CD8-positive, alpha-beta memory T cell (primary cell): Measurements from ENCODE around the gene ADORA1. TPM values are rescaled to one million over a fixed set of nuclear protein-coding genes. Genes with fewer than 3 reads are reported as not detected.

Experiments
- CTCF ChIA-PET: fragments of 350-600 bp; sonication (Branson Sonifier 250); formaldehyde crosslinking; loops from one replicate; lab custom pipeline; 2021; ENCODE audit warnings: antibody characterized with exemption; lab: Charles Lee
- POLR2A ChIA-PET: fragments of 350-600 bp; sonication (Branson Sonifier 250); formaldehyde crosslinking; loops from one replicate; lab custom pipeline; 2021; ENCODE audit warnings: antibody characterized with exemption; lab: Charles Lee
- DNase-seq, 5 donors: peaks; one replicate each; pipeline versions ENCODE4 v3.0.0 to v3.0.0-alpha.2; 2020 to 2022; ENCODE audit warnings: mixed read lengths in 1 of 5
- H3K27ac ChIP-seq: one replicate; pipeline ENCODE4 v1.7.0; 2013; ENCODE audit warnings: low read depth, mild to moderate bottlenecking, low read length, moderate library complexity
- H3K27me3 ChIP-seq: 2 replicates; pipeline ENCODE4 v1.7.0; 2013; ENCODE audit warnings: low read length, mild to moderate bottlenecking; ENCODE audit not compliant: insufficient read depth, poor library complexity, severe bottlenecking
- H3K36me3 ChIP-seq: 2 replicates; pipeline ENCODE4 v1.7.0; 2013; ENCODE audit warnings: mild to moderate bottlenecking, low read length, moderate library complexity; ENCODE audit not compliant: insufficient read depth
- H3K4me1 ChIP-seq: 2 replicates; pipeline ENCODE4 v1.7.0; 2013; ENCODE audit warnings: mild to moderate bottlenecking, low read length, moderate library complexity; ENCODE audit not compliant: insufficient read depth
- H3K4me3 ChIP-seq: 2 replicates; pipeline ENCODE4 v1.7.0; 2013; ENCODE audit warnings: mild to moderate bottlenecking, low read length
- H3K9me3 ChIP-seq: 2 replicates; pipeline ENCODE4 v1.7.0; 2013; ENCODE audit warnings: mild to moderate bottlenecking, low read length
- H3K27ac Mint-ChIP-seq, 8 donors: one replicate each; pipeline ENCODE4 v1.8.0; 2020 to 2021; ENCODE audit warnings: mixed read lengths in 8 of 8, mild to moderate bottlenecking in 6 of 8, inconsistent platforms in 3 of 8, moderate library complexity in 3 of 8
- H3K27me3 Mint-ChIP-seq, 2 donors: one replicate each; pipeline ENCODE4 v1.8.0; 2020 to 2021; ENCODE audit warnings: mixed read lengths in 2 of 2, mild to moderate bottlenecking in 1 of 2, moderate library complexity in 1 of 2
- H3K36me3 Mint-ChIP-seq, 3 donors: one replicate each; pipeline ENCODE4 v1.8.0; 2020 to 2021; ENCODE audit warnings: mixed read lengths in 3 of 3, inconsistent platforms in 1 of 3, mild to moderate bottlenecking in 1 of 3
- H3K4me1 Mint-ChIP-seq, 3 donors: one replicate each; pipeline ENCODE4 v1.8.0; 2020 to 2021; ENCODE audit warnings: mixed read lengths in 3 of 3, inconsistent platforms in 1 of 3, mild to moderate bottlenecking in 1 of 3
- H3K4me3 Mint-ChIP-seq, 7 donors: one replicate each; pipeline ENCODE4 v1.8.0; 2020 to 2021; ENCODE audit warnings: mixed read lengths in 7 of 7, mild to moderate bottlenecking in 6 of 7, moderate library complexity in 4 of 7, inconsistent platforms in 2 of 7
- H3K9me3 Mint-ChIP-seq, 5 donors: one replicate each; pipeline ENCODE4 v1.8.0; 2020 to 2022; ENCODE audit warnings: mixed read lengths in 5 of 5, mild to moderate bottlenecking in 3 of 5, moderate library complexity in 2 of 5, inconsistent platforms in 1 of 5
- polyA plus RNA-seq: library from polyadenylated mRNA; unstranded; fragments of 300-500 nt; fragmentation: Illumina TruSeq; gene quantifications from one replicate; pipeline ENCODE4 v1.2.3, GENCODE V29; 2021
- total RNA-seq, 2 experiments: library from RNA; stranded (reverse); gene quantifications; one replicate each; pipeline ENCODE4 v1.2.3, GENCODE V29; 2021

The ADORA1 gene
- total RNA-seq = not detected
- not detected for polyA plus RNA-seq

GRCh38 chr1:203127666-203128430 lies at the start of gene ADORA1:
ADORA1 (plus strand) TSS chr1:203127726; CDS start chr1:203128842, 1,116 bp downstream.
- H3K27ac Mint-ChIP-seq = peak within 1 kb of the TSS in 1 of 8 donors; percentile 45
- H3K4me3 ChIP-seq = no peak within 1 kb of the TSS
- peaks cover 11% of the 10 kb centered on the region for H3K27me3 ChIP-seq
- peak within 1 kb of the TSS in 5 of 7 donors; percentile 22 to 50 (median 49) for H3K4me3 Mint-ChIP-seq
- peaks cover 7 to 14% (median 11%) of the 10 kb centered on the region in 3 donors for H3K4me1 Mint-ChIP-seq
- H3K4me1 ChIP-seq = no peaks in the 10 kb centered on the region
- H3K27me3 Mint-ChIP-seq = peaks cover 48 to 75% of the 10 kb centered on the region in 2 donors
- no peaks in the 10 kb centered on the region for H3K9me3 Mint-ChIP-seq
- ChIA-PET CTCF (no interaction called here), POLR2A (no interaction called here)
- no peak for DNase-seq
- no peaks in the 10 kb centered on the region for H3K36me3 ChIP-seq
- no peaks in the 10 kb centered on the region for H3K36me3 Mint-ChIP-seq
- no peak within 1 kb of the TSS for H3K27ac ChIP-seq
- H3K9me3 ChIP-seq = no peaks in the 10 kb centered on the region

GRCh38 chr1:203077956-203078355 lies 49.6 kb upstream of the ADORA1 start:
- POLR2A ChIA-PET = no interaction called here
- Mint-ChIP-seq H3K36me3 (no peaks in the 10 kb centered on the region), H3K27me3 (peaks cover 42 to 77% of the 10 kb centered on the region in 2 donors)

GRCh38 chr1:203078478-203078877 lies 49.0 kb upstream of the ADORA1 start:
- Histone ChIP-seq H3K4me3 (no peak overlapping the region), H3K27ac (no peak overlapping the region), H3K4me1 (peaks cover 3% of the 10 kb centered on the region), H3K27me3 (peaks cover 7% of the 10 kb centered on the region), H3K36me3 (no peaks in the 10 kb centered on the region), H3K9me3 (no peaks in the 10 kb centered on the region)
- Mint-ChIP-seq H3K27ac (no peak overlapping the region), H3K4me3 (no peak overlapping the region), H3K36me3 (no peaks in the 10 kb centered on the region), H3K27me3 (peaks cover 37 to 71% of the 10 kb centered on the region in 2 donors), H3K4me1 (peaks cover 3 to 6% (median 5%) of the 10 kb centered on the region in 3 donors), H3K9me3 (no peaks in the 10 kb centered on the region)
- ChIA-PET POLR2A (no interaction called here), CTCF (no interaction called here)
- DNase-seq = no peak

More at GRCh38 chr1:203077956-203078355, 49.6 kb upstream of the ADORA1 start:
- Mint-ChIP-seq H3K4me1 (peaks cover 3 to 6% (median 5%) of the 10 kb centered on the region in 3 donors), H3K9me3 (no peaks in the 10 kb centered on the region), H3K4me3 (no peak overlapping the region), H3K27ac (no peak overlapping the region)
- no peak overlapping the region for H3K4me3 ChIP-seq
- H3K27ac ChIP-seq = no peak overlapping the region
- no peaks in the 10 kb centered on the region for H3K9me3 ChIP-seq
- H3K4me1 ChIP-seq = peaks cover 3% of the 10 kb centered on the region
- DNase-seq = no peak
- CTCF ChIA-PET = no interaction called here
- no peaks in the 10 kb centered on the region for H3K36me3 ChIP-seq
- peaks cover 7% of the 10 kb centered on the region for H3K27me3 ChIP-seq

GRCh38 chr1:203080456-203080855 lies 47.1 kb upstream of the ADORA1 start:
- ChIA-PET POLR2A (no interaction called here), CTCF (no interaction called here)
- Mint-ChIP-seq H3K4me3 (no peak overlapping the region), H3K36me3 (no peaks in the 10 kb centered on the region), H3K27ac (no peak overlapping the region), H3K27me3 (peaks cover 25 to 55% of the 10 kb centered on the region in 2 donors), H3K9me3 (no peaks in the 10 kb centered on the region), H3K4me1 (peaks cover 3 to 6% (median 5%) of the 10 kb centered on the region in 3 donors)
- Histone ChIP-seq H3K36me3 (no peaks in the 10 kb centered on the region), H3K4me3 (no peak overlapping the region), H3K9me3 (no peaks in the 10 kb centered on the region), H3K4me1 (peaks cover 3% of the 10 kb centered on the region), H3K27me3 (peaks cover 3% of the 10 kb centered on the region), H3K27ac (no peak overlapping the region)
- no peak for DNase-seq

GRCh38 chr1:203081465-203082230 lies 45.9 kb upstream of the ADORA1 start:
- no peak overlapping the region for H3K4me3 Mint-ChIP-seq

GRCh38 chr1:203082231-203082505 lies 45.4 kb upstream of the ADORA1 start:
- H3K27ac ChIP-seq = no peak overlapping the region

More at GRCh38 chr1:203081465-203082230, 45.9 kb upstream of the ADORA1 start:
- Mint-ChIP-seq H3K27ac (no peak overlapping the region), H3K4me1 (no peaks in the 10 kb centered on the region), H3K9me3 (no peaks in the 10 kb centered on the region), H3K27me3 (peaks cover 22 to 48% of the 10 kb centered on the region in 2 donors), H3K36me3 (no peaks in the 10 kb centered on the region)
- Histone ChIP-seq H3K4me1 (no peaks in the 10 kb centered on the region), H3K4me3 (no peak overlapping the region), H3K36me3 (no peaks in the 10 kb centered on the region), H3K27me3 (no peaks in the 10 kb centered on the region), H3K9me3 (no peaks in the 10 kb centered on the region), H3K27ac (no peak overlapping the region)
- POLR2A ChIA-PET = no interaction called here
- CTCF ChIA-PET = interaction anchor here (1.1 kb wide), 1 partner anchor 43 kb away, joined by 3 read pairs; no protein-coding TSS in a partner anchor
- DNase-seq = no peak

GRCh38 chr1:203082571-203083462 lies 44.7 kb upstream of the ADORA1 start:
- CTCF ChIA-PET = interaction anchor here (1.1 kb wide), 1 partner anchor 44 kb away, joined by 3 read pairs; no protein-coding TSS in a partner anchor
- Mint-ChIP-seq H3K36me3 (no peaks in the 10 kb centered on the region), H3K9me3 (no peaks in the 10 kb centered on the region), H3K27me3 (peaks cover 13 to 43% of the 10 kb centered on the region in 2 donors), H3K27ac (no peak overlapping the region), H3K4me3 (no peak overlapping the region), H3K4me1 (no peaks in the 10 kb centered on the region)
- no peaks in the 10 kb centered on the region for H3K36me3 ChIP-seq
- DNase-seq = no peak
- no peaks in the 10 kb centered on the region for H3K4me1 ChIP-seq
- POLR2A ChIA-PET = no interaction called here
- H3K27me3 ChIP-seq = no peaks in the 10 kb centered on the region
- H3K9me3 ChIP-seq = no peaks in the 10 kb centered on the region
- no peak overlapping the region for H3K27ac ChIP-seq
- H3K4me3 ChIP-seq = no peak overlapping the region

More at GRCh38 chr1:203082231-203082505, 45.4 kb upstream of the ADORA1 start:
- H3K9me3 ChIP-seq = no peaks in the 10 kb centered on the region
- H3K9me3 Mint-ChIP-seq = no peaks in the 10 kb centered on the region
- H3K4me1 Mint-ChIP-seq = no peaks in the 10 kb centered on the region
- ChIA-PET POLR2A (no interaction called here), CTCF (interaction anchor here (1.1 kb wide), 1 partner anchor 43 kb away, joined by 3 read pairs; no protein-coding TSS in a partner anchor)
- peaks cover 19 to 45% of the 10 kb centered on the region in 2 donors for H3K27me3 Mint-ChIP-seq
- no peak overlapping the region for H3K4me3 ChIP-seq
- H3K4me1 ChIP-seq = no peaks in the 10 kb centered on the region
- H3K36me3 Mint-ChIP-seq = no peaks in the 10 kb centered on the region
- H3K4me3 Mint-ChIP-seq = no peak overlapping the region
- H3K27ac Mint-ChIP-seq = no peak overlapping the region
- no peaks in the 10 kb centered on the region for H3K36me3 ChIP-seq
- DNase-seq = no peak
- H3K27me3 ChIP-seq = no peaks in the 10 kb centered on the region
